ENCODE results near the gene TIGD3. TPM values are rescaled to one million over a fixed set of nuclear protein-coding genes. Genes with fewer than 3 reads are reported as not detected.
A peak's percentile ranks its signal among the peaks of the same experiment; 100 is the strongest.

The TIGD3 gene
- total RNA-seq, 1 experiment from 2014 or later, result 3.0 TPM

DNA sequence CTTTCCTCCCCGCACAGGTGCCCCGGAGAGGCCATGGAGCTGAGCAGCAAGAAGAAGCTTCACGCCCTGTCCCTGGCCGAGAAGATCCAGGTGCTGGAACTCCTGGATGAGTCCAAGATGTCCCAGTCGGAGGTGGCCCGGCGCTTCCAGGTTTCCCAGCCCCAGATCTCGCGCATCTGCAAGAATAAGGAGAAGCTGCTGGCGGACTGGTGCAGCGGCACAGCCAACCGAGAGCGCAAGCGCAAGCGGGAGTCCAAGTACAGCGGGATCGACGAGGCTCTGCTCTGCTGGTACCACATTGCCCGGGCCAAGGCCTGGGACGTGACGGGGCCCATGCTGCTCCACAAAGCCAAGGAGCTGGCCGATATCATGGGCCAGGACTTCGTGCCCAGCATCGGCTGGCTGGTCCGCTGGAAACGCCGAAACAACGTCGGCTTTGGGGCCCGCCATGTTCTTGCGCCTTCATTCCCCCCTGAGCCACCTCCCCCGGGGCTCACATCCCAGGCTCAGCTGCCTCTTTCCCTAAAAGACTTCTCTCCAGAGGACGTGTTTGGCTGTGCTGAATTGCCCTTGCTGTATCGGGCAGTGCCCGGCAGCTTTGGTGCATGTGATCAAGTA, 1.3 kb downstream of the TIGD3 start:
- no peaks in the 10 kb centered on the region for H3K9me3 Mint-ChIP-seq (ENCODE audit: unreplicated experiment)
- POLR2A ChIA-PET, result interaction anchor here (0.6 to 0.8 kb wide), 2 partner anchors 60 to 123 kb away, joined by 3 read pairs; no protein-coding TSS in a partner anchor

GRCh38 chr11:65356394-65356972, 1.9 kb downstream of the TIGD3 start:
- Mint-ChIP-seq H3K9me3 (ENCODE audit: unreplicated experiment) (no peaks in the 10 kb centered on the region), H3K4me3 (ENCODE audit: unreplicated experiment) (peak overlapping the region; percentile 94)
- TF ChIP-seq, protein P1, sequence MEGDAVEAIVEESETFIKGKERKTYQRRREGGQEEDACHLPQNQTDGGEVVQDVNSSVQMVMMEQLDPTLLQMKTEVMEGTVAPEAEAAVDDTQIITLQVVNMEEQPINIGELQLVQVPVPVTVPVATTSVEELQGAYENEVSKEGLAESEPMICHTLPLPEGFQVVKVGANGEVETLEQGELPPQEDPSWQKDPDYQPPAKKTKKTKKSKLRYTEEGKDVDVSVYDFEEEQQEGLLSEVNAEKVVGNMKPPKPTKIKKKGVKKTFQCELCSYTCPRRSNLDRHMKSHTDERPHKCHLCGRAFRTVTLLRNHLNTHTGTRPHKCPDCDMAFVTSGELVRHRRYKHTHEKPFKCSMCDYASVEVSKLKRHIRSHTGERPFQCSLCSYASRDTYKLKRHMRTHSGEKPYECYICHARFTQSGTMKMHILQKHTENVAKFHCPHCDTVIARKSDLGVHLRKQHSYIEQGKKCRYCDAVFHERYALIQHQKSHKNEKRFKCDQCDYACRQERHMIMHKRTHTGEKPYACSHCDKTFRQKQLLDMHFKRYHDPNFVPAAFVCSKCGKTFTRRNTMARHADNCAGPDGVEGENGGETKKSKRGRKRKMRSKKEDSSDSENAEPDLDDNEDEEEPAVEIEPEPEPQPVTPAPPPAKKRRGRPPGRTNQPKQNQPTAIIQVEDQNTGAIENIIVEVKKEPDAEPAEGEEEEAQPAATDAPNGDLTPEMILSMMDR (IDR thresholded peaks at IDR 0.05; ENCODE audit: insufficient read depth in 1 of 2, low read depth in 1 of 2, low read length in 1 of 2, severe bottlenecking in 1 of 2, unreplicated experiment in 1 of 2), result no peak

More for the DNA sequence above, 1.3 kb downstream of the TIGD3 start:
- Histone ChIP-seq H3K27me3 (replicated peaks; ENCODE audit: control insufficient read depth, insufficient read depth, low read length) (no peaks in the 10 kb centered on the region), H3K4me1 (peaks cover 28% of the 10 kb centered on the region), H3K4me3 (ENCODE audit: low read depth, low read length) (peak overlapping the region; percentile 62), H3K9me3 (no peaks in the 10 kb centered on the region), H3K36me3 (ENCODE audit: control insufficient read depth, insufficient read depth, low read length) (peaks cover 1% of the 10 kb centered on the region)
- CTCF ChIA-PET, result interaction anchor here (0.5 to 1.5 kb wide), 2 partner anchors 15 to 63 kb away, joined by 7 read pairs; no protein-coding TSS in a partner anchor
- TF ChIP-seq, protein P1 (IDR thresholded peaks at IDR 0.05; ENCODE audit: insufficient read depth in 1 of 2, low read depth in 1 of 2, low read length in 1 of 2, severe bottlenecking in 1 of 2, unreplicated experiment in 1 of 2), result no peak
- Mint-ChIP-seq H3K36me3 (ENCODE audit: insufficient read depth, unreplicated experiment) (peaks cover 46% of the 10 kb centered on the region), H3K27ac (ENCODE audit: unreplicated experiment) (peak overlapping the region; percentile 70), H3K4me1 (ENCODE audit: low read depth, unreplicated experiment) (peaks cover 44% of the 10 kb centered on the region), H3K4me3 (ENCODE audit: unreplicated experiment) (peak overlapping the region; percentile 94), H3K27me3 (ENCODE audit: insufficient read depth, unreplicated experiment) (no peaks in the 10 kb centered on the region)
- BruUV-seq (replicated peaks), result no TSS peak
- no peak for DNase-seq
- intact Hi-C loops (cut with micrococcal nuclease; ENCODE audit: unreplicated experiment), result no loop called here

DNA sequence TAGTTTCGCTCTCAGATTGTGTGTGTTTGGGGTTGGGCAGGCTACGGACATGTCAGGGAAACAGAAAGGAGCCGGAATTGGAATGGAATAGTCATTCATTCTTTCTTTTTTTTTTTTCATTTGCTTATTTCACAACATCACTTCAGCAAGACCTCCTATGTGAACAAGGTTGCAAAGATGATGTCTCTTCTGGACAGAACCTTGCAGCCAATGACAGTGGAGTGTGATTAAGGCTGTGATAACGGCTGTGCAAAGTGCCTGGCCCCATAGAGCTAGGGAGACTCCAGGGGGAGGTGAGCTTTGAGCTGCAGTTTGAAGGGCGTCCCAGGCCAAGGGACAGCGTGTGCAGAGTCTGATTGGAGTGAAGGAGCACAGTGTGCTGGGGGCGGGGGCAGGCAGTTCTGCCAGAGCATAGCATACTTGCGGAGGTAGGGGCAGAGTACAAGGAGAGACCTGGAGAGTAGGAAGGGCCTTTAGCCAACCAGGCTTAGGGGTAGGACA, 3.4 kb downstream of the TIGD3 start:
- ChIA-PET CTCF (interaction anchor here (0.6 to 1.9 kb wide), 8 partner anchors 14 to 665 kb away, joined by 3 to 15 read pairs (median 3); partner anchors contain the start of gene DPF2), POLR2A (interaction anchor here (0.5 to 1.5 kb wide), 12 partner anchors 10 to 215 kb away, joined by 3 to 9 read pairs (median 4); partner anchors contain the start of genes CAPN1 and FAM89B)
- DNase-seq, result peak; percentile 80 to 90
- TF ChIP-seq, protein P1 (IDR thresholded peaks at IDR 0.05; ENCODE audit: insufficient read depth in 1 of 2, low read depth in 1 of 2, low read length in 1 of 2, severe bottlenecking in 1 of 2, unreplicated experiment in 1 of 2), result no peak
- Mint-ChIP-seq H3K36me3 (ENCODE audit: insufficient read depth, unreplicated experiment) (peaks cover 38% of the 10 kb centered on the region), H3K4me3 (ENCODE audit: unreplicated experiment) (peak overlapping the region; percentile 31), H3K4me1 (ENCODE audit: low read depth, unreplicated experiment) (peaks cover 39% of the 10 kb centered on the region), H3K27ac (ENCODE audit: unreplicated experiment) (peak overlapping the region; percentile 65), H3K9me3 (ENCODE audit: unreplicated experiment) (no peaks in the 10 kb centered on the region), H3K27me3 (ENCODE audit: insufficient read depth, unreplicated experiment) (no peaks in the 10 kb centered on the region)
- Histone ChIP-seq H3K4me3 (ENCODE audit: low read depth, low read length) (no peak overlapping the region), H3K27me3 (replicated peaks; ENCODE audit: control insufficient read depth, insufficient read depth, low read length) (no peaks in the 10 kb centered on the region), H3K36me3 (ENCODE audit: control insufficient read depth, insufficient read depth, low read length) (peaks cover 1% of the 10 kb centered on the region), H3K9me3 (no peaks in the 10 kb centered on the region), H3K4me1 (peaks cover 28% of the 10 kb centered on the region)
- intact Hi-C loops (cut with micrococcal nuclease; ENCODE audit: unreplicated experiment), result loop anchor here (1.0 kb wide), 1 partner anchor 8 kb away; no protein-coding TSS in a partner anchor
- no TSS peak for BruUV-seq (replicated peaks)

More at GRCh38 chr11:65356394-65356972, 1.9 kb downstream of the TIGD3 start:
- POLR2A ChIA-PET, result no interaction called here
- no TSS peak for BruUV-seq (replicated peaks)
- Mint-ChIP-seq H3K36me3 (ENCODE audit: insufficient read depth, unreplicated experiment) (peaks cover 46% of the 10 kb centered on the region), H3K27ac (ENCODE audit: unreplicated experiment) (no peak overlapping the region), H3K27me3 (ENCODE audit: insufficient read depth, unreplicated experiment) (no peaks in the 10 kb centered on the region), H3K4me1 (ENCODE audit: low read depth, unreplicated experiment) (peaks cover 44% of the 10 kb centered on the region)
- Histone ChIP-seq H3K27me3 (replicated peaks; ENCODE audit: control insufficient read depth, insufficient read depth, low read length) (no peaks in the 10 kb centered on the region), H3K4me1 (peaks cover 28% of the 10 kb centered on the region), H3K4me3 (ENCODE audit: low read depth, low read length) (no peak overlapping the region), H3K36me3 (ENCODE audit: control insufficient read depth, insufficient read depth, low read length) (peaks cover 1% of the 10 kb centered on the region), H3K9me3 (no peaks in the 10 kb centered on the region)
- CTCF ChIA-PET, result interaction anchor here (0.5 to 1.5 kb wide), 3 partner anchors 15 to 62 kb away, joined by 4 to 7 read pairs (median 7); partner anchors contain the start of gene DPF2
- DNase-seq, result no peak
- intact Hi-C loops (cut with micrococcal nuclease; ENCODE audit: unreplicated experiment), result no loop called here
